CD4-positive, alpha-beta T cell treated with Interferon alpha-2 for 1 hour (primary cell): ENCODE measurements around the gene PARP3.

ENCODE experiments used
- DNase-seq, 2 donors: peaks; one replicate each; pipeline ENCODE4 v3.0.0-alpha.2; 2020 to 2022

PARP3 gene

GRCh38 chr3:51967384-51968169 is 25.4 kb downstream of the PARP3 start, which contains the start of gene PCBP4:
TSS of gene PCBP4 (minus strand) at chr3:51967454. CDS start at chr3:51961240, 6,214 bp downstream.
- peak in 1 of 2 donors; percentile 54 for DNase-seq

GRCh38 chr3:51968170-51968775 is 26.1 kb downstream of the PARP3 start:
- no peak for DNase-seq

GRCh38 chr3:51968883-51969678 is 26.9 kb downstream of the PARP3 start:
- no peak for DNase-seq

- DNase-seq = no peak
Observed at GRCh38 chr3:51969841-51970240, 27.7 kb downstream of the PARP3 start.

- DNase-seq = no peak
Observed at GRCh38 chr3:51970606-51971300, 28.6 kb downstream of the PARP3 start.

GRCh38 chr3:51971350-51971749 is 29.2 kb downstream of the PARP3 start:
- no peak for DNase-seq

- peak in 1 of 2 donors; percentile 12 for DNase-seq
Observed at GRCh38 chr3:51974277-51974962, 32.3 kb downstream of the PARP3 start.

GRCh38 chr3:51974963-51975851 is 33.0 kb downstream of the PARP3 start, which contains the start of gene ABHD14A:
TSS of gene ABHD14A (plus strand) at chr3:51975064. CDS start at chr3:51975136, 72 bp downstream.
- DNase-seq = peak; percentile 73 to 88

GRCh38 chr3:51975852-51976549 is 33.8 kb downstream of the PARP3 start:
- peak in 1 of 2 donors; percentile 50 for DNase-seq

GRCh38 chr3:51977446-51978142 is 35.4 kb downstream of the PARP3 start:
- peak in 1 of 2 donors; percentile 57 for DNase-seq

- DNase-seq = no peak
Observed at GRCh38 chr3:51978143-51978502, 36.0 kb downstream of the PARP3 start.

GRCh38 chr3:51980253-51980652 is 38.1 kb downstream of the PARP3 start:
- DNase-seq = no peak

- DNase-seq = peak in 1 of 2 donors; percentile 29
Observed at GRCh38 chr3:51982352-51982837, 40.2 kb downstream of the PARP3 start.

GRCh38 chr3:51982838-51983577 is 40.8 kb downstream of the PARP3 start, which contains the start of gene ACY1:
TSS of gene ACY1 (plus strand) at chr3:51983535. CDS start at chr3:51984065, 530 bp downstream.
- DNase-seq = peak; percentile 59 to 78

GRCh38 chr3:51983578-51984268 is 41.6 kb downstream of the PARP3 start:
- DNase-seq = no peak

- DNase-seq = no peak
Observed at GRCh38 chr3:51984269-51984647, 42.1 kb downstream of the PARP3 start.

- DNase-seq = no peak
Observed at GRCh38 chr3:51985063-51985462, 42.9 kb downstream of the PARP3 start.
